RPMI7951 (cell line): ENCODE measurements around the gene CDIP1. TPM values are rescaled to one million over a fixed set of nuclear protein-coding genes. Genes with fewer than 3 reads are reported as not detected.

Source experiments
- total RNA-seq: library from RNA; depleted of rRNA; stranded (reverse); fragments of >200 nt; shearing (Covaris generic); gene quantifications from 2 replicates; pipeline ENCODE4 v1.2.3, GENCODE V29; 2014; rRNA removed

CDIP1 gene
- total RNA-seq, 1 experiment from 2014 or later = 1.1 TPM

Other genes starting within 250 kb of the CDIP1 start
- 0.24 and 0.49 TPM in 2 replicates for gene GLIS2, start 222.7 kb downstream of the CDIP1 start, total RNA-seq
- gene PAM16, start 187.5 kb downstream of the CDIP1 start, total RNA-seq = 25.8 and 46.3 TPM in 2 replicates
- gene VASN, start 166.9 kb downstream of the CDIP1 start, total RNA-seq = 23.1 and 28.3 TPM in 2 replicates
- 13.8 and 18.9 TPM in 2 replicates for gene CORO7, start 122.2 kb downstream of the CDIP1 start, total RNA-seq
- gene DNAJA3, start 112.9 kb downstream of the CDIP1 start, total RNA-seq = 38.6 and 44.0 TPM in 2 replicates
- gene NMRAL1, start 64.1 kb downstream of the CDIP1 start, total RNA-seq = 48.4 and 66.5 TPM in 2 replicates
- 39.8 and 44.8 TPM in 2 replicates for gene HMOX2, start 62.4 kb downstream of the CDIP1 start, total RNA-seq
- gene C16orf96, start 17.6 kb upstream of the CDIP1 start, total RNA-seq = not detected in 2 replicates
- gene UBALD1, start 76.1 kb upstream of the CDIP1 start, total RNA-seq = 3.3 and 4.7 TPM in 2 replicates
- gene MGRN1, start 86.1 kb upstream of the CDIP1 start, total RNA-seq = 10.4 and 18.3 TPM in 2 replicates
- 28.7 and 45.3 TPM in 2 replicates for gene NUDT16L1, start 154.8 kb upstream of the CDIP1 start, total RNA-seq
- 8.9 and 10.6 TPM in 2 replicates for gene ANKS3, start 195.5 kb upstream of the CDIP1 start, total RNA-seq
- 0.36 and 0.49 TPM in 2 replicates for gene DNAAF8, start 195.8 kb upstream of the CDIP1 start, total RNA-seq
- 5.2 and 5.4 TPM in 2 replicates for gene ZNF500, start 228.4 kb upstream of the CDIP1 start, total RNA-seq
- not detected in 2 replicates for gene SEPTIN12, start 249.6 kb upstream of the CDIP1 start, total RNA-seq